HG03196 (cell line): ENCODE measurements around the gene CDK16.
A peak's percentile ranks its signal among the peaks of the same experiment; 100 is the strongest.

Source experiments
- ATAC-seq: cut with Tn5 transposase; IDR thresholded peaks from one replicate; pipeline ENCODE4 v1.9.1; 2021; ENCODE audit not compliant: unreplicated experiment

The CDK16 gene

GRCh38 chrX:47218280-47218919 is at the start of gene CDK16:
Gene CDK16 (plus strand): TSS chrX:47218681. CDS start chrX:47223558, 4,877 bp downstream.
- ATAC-seq, result peak; percentile 41

- no peak for ATAC-seq
These were observed 49.2 kb upstream of the CDK16 start for GRCh38 chrX:47169273-47169672.

GRCh38 chrX:47169726-47170515 is 48.6 kb upstream of the CDK16 start:
- ATAC-seq, result no peak

GRCh38 chrX:47170861-47171692 is 47.4 kb upstream of the CDK16 start:
- no peak for ATAC-seq

- no peak for ATAC-seq
These were observed 46.5 kb upstream of the CDK16 start for GRCh38 chrX:47171996-47172395.

GRCh38 chrX:47172549-47172948 is 45.9 kb upstream of the CDK16 start:
- no peak for ATAC-seq

- ATAC-seq, result no peak
These were observed 45.3 kb upstream of the CDK16 start for GRCh38 chrX:47172971-47173792.

- ATAC-seq, result no peak
These were observed 44.1 kb upstream of the CDK16 start for GRCh38 chrX:47174376-47174775.

- no peak for ATAC-seq
These were observed 43.5 kb upstream of the CDK16 start for GRCh38 chrX:47174846-47175587.

- no peak for ATAC-seq
These were observed 42.9 kb upstream of the CDK16 start for GRCh38 chrX:47175588-47175980.

GRCh38 chrX:47176101-47176740 is 42.3 kb upstream of the CDK16 start:
- ATAC-seq, result no peak

GRCh38 chrX:47177079-47177478 is 41.4 kb upstream of the CDK16 start:
- no peak for ATAC-seq

GRCh38 chrX:47178337-47178736 is 40.1 kb upstream of the CDK16 start:
- ATAC-seq, result no peak

- no peak for ATAC-seq
These were observed 39.1 kb upstream of the CDK16 start for GRCh38 chrX:47179221-47179927.

GRCh38 chrX:47179928-47180255 is 38.6 kb upstream of the CDK16 start:
- no peak for ATAC-seq

GRCh38 chrX:47180346-47180745 is 38.1 kb upstream of the CDK16 start:
- ATAC-seq, result no peak

GRCh38 chrX:47181301-47181700 is 37.2 kb upstream of the CDK16 start:
- ATAC-seq, result no peak

- no peak for ATAC-seq
These were observed 36.3 kb upstream of the CDK16 start for GRCh38 chrX:47182106-47182700.

- ATAC-seq, result no peak
These were observed 34.0 kb upstream of the CDK16 start for GRCh38 chrX:47184486-47184885.
